ENCODE results near the gene SLFN14.
A peak's percentile ranks its signal among the peaks of the same experiment; 100 is the strongest.

The SLFN14 gene

GRCh38 chr17:35588196-35588920 is 27.7 kb upstream of the SLFN14 start (continued):
- no peak for TF ChIP-seq ZNF202 (tag by site-specific recombination; IDR thresholded peaks at IDR 0.05; ENCODE audit: borderline replicate concordance)
- TF ChIP-seq YY2 (tag by site-specific recombination; IDR thresholded peaks at IDR 0.05), result no peak
- TF ChIP-seq SCRT2 (tag by site-specific recombination; IDR thresholded peaks at IDR 0.05), result no peak
- TF ChIP-seq PRDM10 (tag by site-specific recombination; IDR thresholded peaks at IDR 0.05), result no peak
- peak; percentile 64; the same call in 1 of the 2 replicates for TF ChIP-seq ZNF394 (tag by site-specific recombination; IDR thresholded peaks at IDR 0.05; ENCODE audit: borderline replicate concordance)
- TF ChIP-seq, protein P1, sequence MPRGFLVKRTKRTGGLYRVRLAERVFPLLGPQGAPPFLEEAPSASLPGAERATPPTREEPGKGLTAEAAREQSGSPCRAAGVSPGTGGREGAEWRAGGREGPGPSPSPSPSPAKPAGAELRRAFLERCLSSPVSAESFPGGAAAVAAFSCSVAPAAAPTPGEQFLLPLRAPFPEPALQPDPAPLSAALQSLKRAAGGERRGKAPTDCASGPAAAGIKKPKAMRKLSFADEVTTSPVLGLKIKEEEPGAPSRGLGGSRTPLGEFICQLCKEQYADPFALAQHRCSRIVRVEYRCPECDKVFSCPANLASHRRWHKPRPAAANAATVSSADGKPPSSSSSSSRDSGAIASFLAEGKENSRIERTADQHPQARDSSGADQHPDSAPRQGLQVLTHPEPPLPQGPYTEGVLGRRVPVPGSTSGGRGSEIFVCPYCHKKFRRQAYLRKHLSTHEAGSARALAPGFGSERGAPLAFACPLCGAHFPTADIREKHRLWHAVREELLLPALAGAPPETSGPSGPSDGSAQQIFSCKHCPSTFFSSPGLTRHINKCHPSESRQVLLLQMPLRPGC (tag by site-specific recombination; IDR thresholded peaks at IDR 0.05), result peak; percentile 59; the same call in 1 of the 2 replicates
- TF ChIP-seq KLF9 (tag by site-specific recombination; IDR thresholded peaks at IDR 0.05; ENCODE audit: low read depth), result no peak
- TF ChIP-seq ZNF585B (tag by site-specific recombination; IDR thresholded peaks at IDR 0.05), result no peak
- no peak for TF ChIP-seq ZNF654 (tag by site-specific recombination; IDR thresholded peaks at IDR 0.05; ENCODE audit: low read depth)
- TF ChIP-seq ZNF292 (tag by site-specific recombination; IDR thresholded peaks at IDR 0.05; ENCODE audit: borderline replicate concordance, low read depth), result no peak
- TF ChIP-seq ZNF596 (tag by site-specific recombination; IDR thresholded peaks at IDR 0.05), result no peak
- peak; percentile 52; the same call in 1 of the 2 replicates for TF ChIP-seq IKZF3 (tag by site-specific recombination; IDR thresholded peaks at IDR 0.05)
- no peak for TF ChIP-seq ZNF146 (tag by site-specific recombination; IDR thresholded peaks at IDR 0.05)
- TF ChIP-seq, protein P2, sequence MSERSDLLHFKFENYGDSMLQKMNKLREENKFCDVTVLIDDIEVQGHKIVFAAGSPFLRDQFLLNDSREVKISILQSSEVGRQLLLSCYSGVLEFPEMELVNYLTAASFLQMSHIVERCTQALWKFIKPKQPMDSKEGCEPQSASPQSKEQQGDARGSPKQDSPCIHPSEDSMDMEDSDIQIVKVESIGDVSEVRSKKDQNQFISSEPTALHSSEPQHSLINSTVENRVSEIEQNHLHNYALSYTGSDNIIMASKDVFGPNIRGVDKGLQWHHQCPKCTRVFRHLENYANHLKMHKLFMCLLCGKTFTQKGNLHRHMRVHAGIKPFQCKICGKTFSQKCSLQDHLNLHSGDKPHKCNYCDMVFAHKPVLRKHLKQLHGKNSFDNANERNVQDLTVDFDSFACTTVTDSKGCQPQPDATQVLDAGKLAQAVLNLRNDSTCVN (tag by site-specific recombination; optimal IDR thresholded peaks at IDR 0.05), result no peak
- TF ChIP-seq ZNF24 (tag by site-specific recombination; IDR thresholded peaks at IDR 0.05), result no peak
- TF ChIP-seq ZNF324 (tag by site-specific recombination; IDR thresholded peaks at IDR 0.05), result peak; percentile 12; the same call in 1 of the 2 replicates
- no peak for TF ChIP-seq ZNF350 (tag by site-specific recombination; IDR thresholded peaks at IDR 0.05)
- TF ChIP-seq ZNF501 (tag by site-specific recombination; IDR thresholded peaks at IDR 0.05), result no peak
- peak; percentile 60; the same call in 1 of the 2 replicates for TF ChIP-seq KLF10 (tag by site-specific recombination; IDR thresholded peaks at IDR 0.05)
- TF ChIP-seq GLIS1 (tag by site-specific recombination; IDR thresholded peaks at IDR 0.05), result peak; percentile 74
- TF ChIP-seq ZBTB1 (tag by site-specific recombination; IDR thresholded peaks at IDR 0.05), result no peak
- 0 out of 2 replicates have a peak, but pooled peaks have one; percentile 32 for TF ChIP-seq TSHZ1 (tag by site-specific recombination; IDR thresholded peaks at IDR 0.05; ENCODE audit: borderline replicate concordance)
- TF ChIP-seq ZNF221 (tag by site-specific recombination; IDR thresholded peaks at IDR 0.05; ENCODE audit: borderline replicate concordance), result no peak
- TF ChIP-seq ZNF10 (tag by site-specific recombination; IDR thresholded peaks at IDR 0.05), result peak; percentile 100
- TF ChIP-seq ZNF76 (tag by site-specific recombination; IDR thresholded peaks at IDR 0.05; ENCODE audit: borderline replicate concordance, low read depth), result no peak
- no peak for TF ChIP-seq ZNF473 (tag by site-specific recombination; IDR thresholded peaks at IDR 0.05)
- TF ChIP-seq, protein P3, sequence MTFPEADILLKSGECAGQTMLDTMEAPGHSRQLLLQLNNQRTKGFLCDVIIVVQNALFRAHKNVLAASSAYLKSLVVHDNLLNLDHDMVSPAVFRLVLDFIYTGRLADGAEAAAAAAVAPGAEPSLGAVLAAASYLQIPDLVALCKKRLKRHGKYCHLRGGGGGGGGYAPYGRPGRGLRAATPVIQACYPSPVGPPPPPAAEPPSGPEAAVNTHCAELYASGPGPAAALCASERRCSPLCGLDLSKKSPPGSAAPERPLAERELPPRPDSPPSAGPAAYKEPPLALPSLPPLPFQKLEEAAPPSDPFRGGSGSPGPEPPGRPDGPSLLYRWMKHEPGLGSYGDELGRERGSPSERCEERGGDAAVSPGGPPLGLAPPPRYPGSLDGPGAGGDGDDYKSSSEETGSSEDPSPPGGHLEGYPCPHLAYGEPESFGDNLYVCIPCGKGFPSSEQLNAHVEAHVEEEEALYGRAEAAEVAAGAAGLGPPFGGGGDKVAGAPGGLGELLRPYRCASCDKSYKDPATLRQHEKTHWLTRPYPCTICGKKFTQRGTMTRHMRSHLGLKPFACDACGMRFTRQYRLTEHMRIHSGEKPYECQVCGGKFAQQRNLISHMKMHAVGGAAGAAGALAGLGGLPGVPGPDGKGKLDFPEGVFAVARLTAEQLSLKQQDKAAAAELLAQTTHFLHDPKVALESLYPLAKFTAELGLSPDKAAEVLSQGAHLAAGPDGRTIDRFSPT (tag by site-specific recombination; IDR thresholded peaks at IDR 0.05), result 0 out of 2 replicates have a peak, but pooled peaks have one; percentile 49
- peak; percentile 83 for TF ChIP-seq ZNF629 (tag by site-specific recombination; IDR thresholded peaks at IDR 0.05)
